GM12872 (cell line): Measurements from ENCODE around the gene DNAJC12.

ENCODE experiments used
- CTCF ChIP-seq: IDR thresholded peaks from 3 replicates; pipeline ENCODE4 v1.5.1; 2011; ENCODE audit warnings: low read depth, mild to moderate bottlenecking, low read length, moderate library complexity; ENCODE audit not compliant: insufficient read depth

The DNAJC12 gene

GRCh38 chr10:67836488-67836887 is 1.5 kb downstream of the DNAJC12 start:
- TF ChIP-seq CTCF = no peak

GRCh38 chr10:67834375-67834774 is 3.6 kb downstream of the DNAJC12 start:
- TF ChIP-seq CTCF = no peak

GRCh38 chr10:67827811-67828210 is 10.2 kb downstream of the DNAJC12 start:
- TF ChIP-seq CTCF = no peak

- TF ChIP-seq CTCF = no peak
Observed at GRCh38 chr10:67819768-67820204, 18.2 kb downstream of the DNAJC12 start.

- TF ChIP-seq CTCF = no peak
Observed at GRCh38 chr10:67818323-67818722, 19.7 kb downstream of the DNAJC12 start.

- TF ChIP-seq CTCF = no peak
Observed at GRCh38 chr10:67816719-67817118, 21.3 kb downstream of the DNAJC12 start.

- TF ChIP-seq CTCF = no peak
Observed at GRCh38 chr10:67815571-67816059, 22.4 kb downstream of the DNAJC12 start.

GRCh38 chr10:67812007-67812406 is 26.0 kb downstream of the DNAJC12 start:
- TF ChIP-seq CTCF = no peak
